Pancreas (tissue), 10 donors: ENCODE measurements around the gene CHGA. TPM values are rescaled to one million over a fixed set of nuclear protein-coding genes. Genes with fewer than 3 reads are reported as not detected.

Source experiments
- ATAC-seq, 4 donors: fragments of 200-7000 bp; cut with Tn5 transposase; one replicate each; pipeline versions ENCODE4 v1.8.0 to v1.9.1; 2020; ENCODE audit warnings: mild to moderate bottlenecking in 4 of 4, moderate library complexity in 4 of 4
- DNase-seq, 6 donors: peaks; one replicate each; pipeline ENCODE4 v3.0.0-alpha.2; 2020
- FAIRE-seq: peaks from 2 replicates; lab custom pipeline; 2012; peaks lifted over from hg19 to GRCh38; lab: Jason Lieb, UNC
- H3K27ac ChIP-seq, 4 donors: fragments of 200-600 bp; sonication (generic); 1 replicate in 3 of 4; 2 replicates in 1 of 4; pipeline versions ENCODE4 v1.5.0 to v1.8.0; 2020
- H3K27me3 ChIP-seq, 4 donors: fragments of 200-600 bp; one replicate each; pipeline ENCODE4 v1.8.0; 2021
- H3K36me3 ChIP-seq, 3 donors: fragments of 200-600 bp; sonication (generic) in 1 of 3; one replicate each; pipeline versions ENCODE4 v1.5.0 to v1.8.0; 2020 to 2021
- H3K4me1 ChIP-seq, 3 donors: fragments of 200-600 bp; one replicate each; pipeline ENCODE4 v1.8.0; 2021
- H3K4me3 ChIP-seq, 4 donors: fragments of 200-600 bp; sonication (generic) in 2 of 4; one replicate each; pipeline versions ENCODE4 v1.5.0 to v1.8.0; 2020 to 2021
- H3K9me3 ChIP-seq, 4 donors: fragments of 200-600 bp; one replicate each; pipeline ENCODE4 v1.8.0; 2021
- CTCF ChIP-seq, 4 donors: fragments of 200-600 bp; sonication (generic) in 3 of 4; IDR thresholded peaks; one replicate each; pipeline versions ENCODE4 v1.5.0 to v1.8.0; 2021; ENCODE audit warnings: antibody characterized with exemption in 4 of 4
- WGBS, 2 donors: extraction: QIAGEN DNeasy Blood & Tissue Kit; methylation state at CpG; one replicate each; pipeline ENCODE4 v1.1.7; 2013; 5-methylcytosine and 5-hydroxymethylcytosine counted together
- intact Hi-C, 3 donors: fragments of 100-400 bp; cut with DNase I; formaldehyde crosslinking; loops; one replicate each; pipeline versions ENCODE4 v1.11.1 to v1.14.2; 2022
- polyA plus RNA-seq, 2 donors: library from polyadenylated mRNA; stranded (reverse); fragments of 200-250 nt; gene quantifications; one replicate each; pipeline ENCODE4 v1.2.3, GENCODE V29; 2013
- total RNA-seq, 6 donors: library from RNA; stranded (reverse); fragmentation: NEBNext Ultra II Directional in 4 of 6; extraction: Animal tissue kit (Norgen Biotek cat#: 25700) in 4 of 6; gene quantifications; one replicate each; pipeline versions ENCODE4 v1.2.1 to v1.2.4, GENCODE V29; 2021 to 2023
- donor health status: healthy with polysubstance abuse.
- donor health status: DM: no; HTN: no; CAD: no; lungs with moderate emphysema.
- donor health status: DM: no; HTN: no; CAD: no.
- donor health status: control.
- donor health status: control.
- donor health status: Bipolar disorder and iron deficiency.
- donor health status: DM: yes; HTN: yes; CAD: no.
- donor health status: DM: no; HTN: no; CAD: no.
- donor health status: DM: no; HTN: no; CAD: no.
- donor health status: DM: yes; HTN: yes; CAD: no.

The CHGA gene
- total and polyA plus RNA-seq, 8 donors, result 30.3 to 1,505 (median 112) TPM

GRCh38 chr14:92969430-92969829 is 46.5 kb downstream of the CHGA start:
- peak in 2 of 6 donors; percentile 13 to 48 for DNase-seq

GRCh38 chr14:92969871-92970270 is 46.9 kb downstream of the CHGA start:
- DNase-seq, result peak in 2 of 6 donors; percentile 3 to 20
- H3K4me1 ChIP-seq, result peaks cover 0 to 5% (median 4%) of the 10 kb centered on the region in 3 donors
- peak in 3 of 4 donors; percentile 6 to 47 (median 45) for ATAC-seq
- H3K9me3 ChIP-seq, result no peaks in the 10 kb centered on the region
- no peak overlapping the region for H3K27ac ChIP-seq
- no peak for FAIRE-seq
- 66 to 68% methylated on average over 12 of the region's 12 CpGs for WGBS, 2 donors
- no peak overlapping the region for H3K4me3 ChIP-seq
- no peaks in the 10 kb centered on the region for H3K36me3 ChIP-seq
- TF ChIP-seq CTCF (IDR thresholded peaks at IDR 0.05), result no peak
- intact Hi-C loops, result no loop called here
- H3K27me3 ChIP-seq, result no peaks in the 10 kb centered on the region

More at GRCh38 chr14:92969430-92969829, 46.5 kb downstream of the CHGA start:
- intact Hi-C loops, result no loop called here
- Histone ChIP-seq H3K27me3 (no peaks in the 10 kb centered on the region), H3K4me1 (peaks cover 0 to 7% (median 7%) of the 10 kb centered on the region in 3 donors), H3K4me3 (no peak overlapping the region), H3K36me3 (no peaks in the 10 kb centered on the region), H3K9me3 (no peaks in the 10 kb centered on the region), H3K27ac (no peak overlapping the region)
- ATAC-seq, result no peak
- TF ChIP-seq CTCF (IDR thresholded peaks at IDR 0.05), result no peak
- 98% methylated on average over 10 of the region's 10 CpGs for WGBS, 2 donors
- no peak for FAIRE-seq

- H3K4me1 ChIP-seq, result peaks cover 0 to under 1% (median 0%) of the 10 kb centered on the region in 3 donors
- H3K9me3 ChIP-seq, result no peaks in the 10 kb centered on the region
- FAIRE-seq (no peak), ATAC-seq (no peak), DNase-seq (peak in 2 of 6 donors; percentile 15 to 50)
- H3K4me3 ChIP-seq, result no peak overlapping the region
- intact Hi-C loops, result no loop called here
- WGBS, 2 donors, result 91 to 92% methylated on average over 12 of the region's 12 CpGs
- H3K36me3 ChIP-seq, result no peaks in the 10 kb centered on the region
- no peaks in the 10 kb centered on the region for H3K27me3 ChIP-seq
- H3K27ac ChIP-seq, result no peak overlapping the region
- no peak for TF ChIP-seq CTCF (IDR thresholded peaks at IDR 0.05)
Measured at GRCh38 chr14:92970271-92970670, 47.3 kb downstream of the CHGA start.

GRCh38 chr14:92971601-92972180 is 48.7 kb downstream of the CHGA start:
- H3K4me1 ChIP-seq, result no peaks in the 10 kb centered on the region
- H3K4me3 ChIP-seq, result no peak overlapping the region
- no peaks in the 10 kb centered on the region for H3K36me3 ChIP-seq
- DNase-seq, result peak in 2 of 6 donors; percentile 14 to 42
- no peak overlapping the region for H3K27ac ChIP-seq
- no peak for TF ChIP-seq CTCF (IDR thresholded peaks at IDR 0.05)
- no peaks in the 10 kb centered on the region for H3K9me3 ChIP-seq
- WGBS, 2 donors, result 95% methylated on average over 14 to 16 of the region's 16 CpGs
- H3K27me3 ChIP-seq, result no peaks in the 10 kb centered on the region
- ATAC-seq, result no peak
- no peak for FAIRE-seq
- intact Hi-C loops, result no loop called here

- H3K9me3 ChIP-seq, result no peaks in the 10 kb centered on the region
- FAIRE-seq (no peak), DNase-seq (peak in 4 of 6 donors; percentile 32 to 76 (median 60)), ATAC-seq (peak; percentile 67 to 80 (median 71))
- no peaks in the 10 kb centered on the region for H3K36me3 ChIP-seq
- intact Hi-C loops, result no loop called here
- no peak overlapping the region for H3K4me3 ChIP-seq
- TF ChIP-seq CTCF (IDR thresholded peaks at IDR 0.05), result peak; percentile 11 to 40 (median 34)
- WGBS, 2 donors, result 49 to 61% methylated on average over 12 of the region's 12 CpGs
- no peaks in the 10 kb centered on the region for H3K4me1 ChIP-seq
- H3K27ac ChIP-seq, result no peak overlapping the region
- H3K27me3 ChIP-seq, result no peaks in the 10 kb centered on the region
Measured at GRCh38 chr14:92973261-92973797, 50.4 kb downstream of the CHGA start.
